ENCODE measurements around the gene KLF13. TPM values are rescaled to one million over a fixed set of nuclear protein-coding genes. Genes with fewer than 3 reads are reported as not detected.

Gene KLF13
- total RNA-seq, 1 experiment from 2014 or later: 22.1 TPM

DNA sequence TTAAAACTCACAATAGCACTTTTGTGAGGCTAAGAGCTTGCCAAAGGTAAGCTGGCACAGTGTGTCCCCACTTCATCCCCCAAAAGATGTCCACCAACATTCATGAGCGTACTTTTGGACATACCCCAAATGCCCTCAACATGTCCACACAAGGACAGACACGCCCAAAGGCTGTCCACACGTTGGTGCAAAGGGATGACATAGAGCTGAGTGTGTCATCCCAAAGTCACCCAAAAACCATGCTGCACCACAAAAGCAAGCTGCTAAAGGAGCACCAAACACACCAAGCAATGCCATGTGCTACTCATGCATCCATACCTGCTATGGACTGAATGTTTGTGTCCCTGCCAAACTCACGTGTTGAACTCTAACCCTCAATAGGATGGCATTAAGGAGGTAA lies 57.9 kb downstream of the KLF13 start:
- ChIA-PET CTCF (no interaction called here), POLR2A (ENCODE audit: low non-redundant PET) (no interaction called here)
- Histone ChIP-seq H3K9me3 (ENCODE audit: low read depth, low read length, poor library complexity, severe bottlenecking) (no peaks in the 10 kb centered on the region), H3K36me3 (ENCODE audit: insufficient read depth, low read length, poor library complexity, severe bottlenecking) (no peaks in the 10 kb centered on the region), H3K27me3 (replicated peaks; ENCODE audit: insufficient read depth, low read depth, low read length, poor library complexity) (no peaks in the 10 kb centered on the region), H3K27ac (ENCODE audit: low read depth, low read length, poor library complexity, severe bottlenecking) (no peak overlapping the region), H3K4me3 (ENCODE audit: low read depth, low read length, poor library complexity, severe bottlenecking) (no peak overlapping the region), H3K4me1 (ENCODE audit: insufficient read depth, low read length, poor library complexity, severe bottlenecking) (no peaks in the 10 kb centered on the region)
- DNase-seq (ENCODE audit: low spot score): no peak
- BruUV-seq (replicated peaks): no TSS peak
- intact Hi-C loops (cut with micrococcal nuclease; ENCODE audit: unreplicated experiment): no loop called here
- TF ChIP-seq, protein P1, sequence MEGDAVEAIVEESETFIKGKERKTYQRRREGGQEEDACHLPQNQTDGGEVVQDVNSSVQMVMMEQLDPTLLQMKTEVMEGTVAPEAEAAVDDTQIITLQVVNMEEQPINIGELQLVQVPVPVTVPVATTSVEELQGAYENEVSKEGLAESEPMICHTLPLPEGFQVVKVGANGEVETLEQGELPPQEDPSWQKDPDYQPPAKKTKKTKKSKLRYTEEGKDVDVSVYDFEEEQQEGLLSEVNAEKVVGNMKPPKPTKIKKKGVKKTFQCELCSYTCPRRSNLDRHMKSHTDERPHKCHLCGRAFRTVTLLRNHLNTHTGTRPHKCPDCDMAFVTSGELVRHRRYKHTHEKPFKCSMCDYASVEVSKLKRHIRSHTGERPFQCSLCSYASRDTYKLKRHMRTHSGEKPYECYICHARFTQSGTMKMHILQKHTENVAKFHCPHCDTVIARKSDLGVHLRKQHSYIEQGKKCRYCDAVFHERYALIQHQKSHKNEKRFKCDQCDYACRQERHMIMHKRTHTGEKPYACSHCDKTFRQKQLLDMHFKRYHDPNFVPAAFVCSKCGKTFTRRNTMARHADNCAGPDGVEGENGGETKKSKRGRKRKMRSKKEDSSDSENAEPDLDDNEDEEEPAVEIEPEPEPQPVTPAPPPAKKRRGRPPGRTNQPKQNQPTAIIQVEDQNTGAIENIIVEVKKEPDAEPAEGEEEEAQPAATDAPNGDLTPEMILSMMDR (conservative IDR thresholded peaks at IDR 0.05; ENCODE audit: low read depth, low read length): no peak
- TF ChIP-seq EZH2 (IDR thresholded peaks at IDR 0.05; ENCODE audit: borderline replicate concordance, low read depth, low read length, poor library complexity, severe bottlenecking): no peak

DNA sequence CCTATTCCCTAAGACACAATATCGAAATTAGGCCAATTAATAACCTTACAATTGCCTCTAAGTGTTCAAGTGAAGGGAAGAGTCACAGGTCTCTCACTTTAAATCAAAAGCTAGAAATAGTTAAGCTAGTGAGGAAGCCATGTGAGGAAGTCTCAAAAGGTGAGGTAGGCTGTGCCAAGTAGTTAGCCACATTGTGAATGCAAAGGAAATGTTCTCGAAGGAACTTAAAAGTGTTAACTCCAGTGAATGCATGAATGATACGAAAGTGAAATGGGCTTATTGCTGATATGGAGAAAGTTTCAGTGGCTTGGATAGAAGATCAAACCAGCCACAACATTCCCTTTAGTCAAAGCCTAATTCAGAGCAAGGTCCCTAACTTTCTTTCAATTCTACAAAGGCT lies 59.1 kb downstream of the KLF13 start:
- Histone ChIP-seq H3K4me1 (ENCODE audit: insufficient read depth, low read length, poor library complexity, severe bottlenecking) (no peaks in the 10 kb centered on the region), H3K27me3 (replicated peaks; ENCODE audit: insufficient read depth, low read depth, low read length, poor library complexity) (no peaks in the 10 kb centered on the region), H3K36me3 (ENCODE audit: insufficient read depth, low read length, poor library complexity, severe bottlenecking) (no peaks in the 10 kb centered on the region), H3K4me3 (ENCODE audit: low read depth, low read length, poor library complexity, severe bottlenecking) (no peak overlapping the region), H3K27ac (ENCODE audit: low read depth, low read length, poor library complexity, severe bottlenecking) (no peak overlapping the region), H3K9me3 (ENCODE audit: low read depth, low read length, poor library complexity, severe bottlenecking) (no peaks in the 10 kb centered on the region)
- ChIA-PET POLR2A (ENCODE audit: low non-redundant PET) (no interaction called here), CTCF (no interaction called here)
- DNase-seq (ENCODE audit: low spot score): no peak
- TF ChIP-seq EZH2 (IDR thresholded peaks at IDR 0.05; ENCODE audit: borderline replicate concordance, low read depth, low read length, poor library complexity, severe bottlenecking): no peak
- TF ChIP-seq, protein P1 (conservative IDR thresholded peaks at IDR 0.05; ENCODE audit: low read depth, low read length): no peak
- intact Hi-C loops (cut with micrococcal nuclease; ENCODE audit: unreplicated experiment): no loop called here
- BruUV-seq (replicated peaks): no TSS peak

DNA sequence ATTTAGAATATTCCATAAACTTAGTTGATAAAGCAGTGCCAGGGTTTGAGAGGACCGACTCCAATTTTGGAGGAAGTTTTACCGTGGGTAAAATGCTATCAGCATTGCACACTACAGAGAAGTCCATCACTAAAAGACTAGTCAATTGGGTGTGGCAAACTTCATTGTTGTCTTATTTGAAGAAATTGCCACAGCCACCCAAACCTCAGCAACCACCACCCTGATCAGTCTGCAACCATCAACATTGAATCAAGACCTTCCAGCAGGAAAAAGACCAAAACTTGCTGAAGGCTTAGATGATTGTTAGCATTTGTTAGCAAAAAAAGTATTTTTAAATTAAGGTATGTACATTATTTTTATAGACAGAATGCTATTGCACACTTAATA lies 60.5 kb downstream of the KLF13 start:
- BruUV-seq (replicated peaks): no TSS peak
- Histone ChIP-seq H3K27ac (ENCODE audit: low read depth, low read length, poor library complexity, severe bottlenecking) (no peak overlapping the region), H3K27me3 (replicated peaks; ENCODE audit: insufficient read depth, low read depth, low read length, poor library complexity) (no peaks in the 10 kb centered on the region), H3K4me3 (ENCODE audit: low read depth, low read length, poor library complexity, severe bottlenecking) (no peak overlapping the region), H3K4me1 (ENCODE audit: insufficient read depth, low read length, poor library complexity, severe bottlenecking) (no peaks in the 10 kb centered on the region), H3K36me3 (ENCODE audit: insufficient read depth, low read length, poor library complexity, severe bottlenecking) (no peaks in the 10 kb centered on the region), H3K9me3 (ENCODE audit: low read depth, low read length, poor library complexity, severe bottlenecking) (no peaks in the 10 kb centered on the region)
- intact Hi-C loops (cut with micrococcal nuclease; ENCODE audit: unreplicated experiment): no loop called here
- no peak for TF ChIP-seq EZH2 (IDR thresholded peaks at IDR 0.05; ENCODE audit: borderline replicate concordance, low read depth, low read length, poor library complexity, severe bottlenecking)
- TF ChIP-seq, protein P1 (conservative IDR thresholded peaks at IDR 0.05; ENCODE audit: low read depth, low read length): no peak
- CTCF ChIA-PET: no interaction called here
- DNase-seq (ENCODE audit: low spot score): no peak
- POLR2A ChIA-PET (ENCODE audit: low non-redundant PET): no interaction called here
